ENCODE data around the gene SKI. TPM values are rescaled to one million over a fixed set of nuclear protein-coding genes. Genes with fewer than 3 reads are reported as not detected.

Gene SKI
- total and polyA plus RNA-seq, 9 of the 15 experiments (the other 6 are each of a cell fraction or from before 2014, with no cell fraction given) = 0.10 to 60.5 (median 4.6) TPM

DNA sequence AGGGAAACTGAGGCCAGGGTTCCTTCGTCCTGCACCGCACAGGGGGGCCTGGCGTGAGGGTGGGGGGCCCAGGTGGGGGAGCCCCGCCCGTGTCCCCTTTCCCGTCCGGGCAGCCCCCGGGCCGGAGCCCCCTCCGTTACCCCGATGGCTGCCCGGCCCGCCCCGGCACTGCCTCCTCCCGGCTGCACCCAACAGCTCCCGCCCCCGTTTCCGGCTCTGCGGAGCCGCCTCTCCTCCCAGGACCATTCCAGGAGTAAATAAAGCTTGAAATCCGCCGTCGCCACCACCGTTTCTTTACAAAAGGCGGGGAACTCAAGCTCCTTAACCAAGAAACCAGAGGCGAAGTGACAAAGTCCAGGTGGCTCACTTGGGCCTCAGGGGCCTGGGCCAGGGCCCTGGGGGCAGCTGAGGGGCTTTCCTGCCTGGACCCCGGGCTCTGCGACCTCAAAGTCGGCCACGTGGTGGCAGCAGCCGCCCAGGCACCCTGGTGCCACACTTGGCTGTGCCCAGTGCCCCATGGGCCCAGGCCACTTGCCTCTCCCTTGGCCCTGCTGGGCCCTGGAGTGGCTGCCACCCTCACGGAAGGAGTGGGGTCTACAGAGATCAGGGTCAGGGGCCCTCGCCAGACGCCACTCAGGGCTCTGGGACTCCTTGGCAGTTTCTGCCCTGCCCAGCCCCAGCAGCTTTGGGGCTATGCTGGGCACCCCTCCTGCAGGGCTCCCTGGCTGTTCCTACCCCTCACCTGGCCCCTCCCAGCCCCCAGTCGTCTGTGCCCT is 33.0 kb upstream of the SKI start (continued):
- TF ChIP-seq, protein P1, sequence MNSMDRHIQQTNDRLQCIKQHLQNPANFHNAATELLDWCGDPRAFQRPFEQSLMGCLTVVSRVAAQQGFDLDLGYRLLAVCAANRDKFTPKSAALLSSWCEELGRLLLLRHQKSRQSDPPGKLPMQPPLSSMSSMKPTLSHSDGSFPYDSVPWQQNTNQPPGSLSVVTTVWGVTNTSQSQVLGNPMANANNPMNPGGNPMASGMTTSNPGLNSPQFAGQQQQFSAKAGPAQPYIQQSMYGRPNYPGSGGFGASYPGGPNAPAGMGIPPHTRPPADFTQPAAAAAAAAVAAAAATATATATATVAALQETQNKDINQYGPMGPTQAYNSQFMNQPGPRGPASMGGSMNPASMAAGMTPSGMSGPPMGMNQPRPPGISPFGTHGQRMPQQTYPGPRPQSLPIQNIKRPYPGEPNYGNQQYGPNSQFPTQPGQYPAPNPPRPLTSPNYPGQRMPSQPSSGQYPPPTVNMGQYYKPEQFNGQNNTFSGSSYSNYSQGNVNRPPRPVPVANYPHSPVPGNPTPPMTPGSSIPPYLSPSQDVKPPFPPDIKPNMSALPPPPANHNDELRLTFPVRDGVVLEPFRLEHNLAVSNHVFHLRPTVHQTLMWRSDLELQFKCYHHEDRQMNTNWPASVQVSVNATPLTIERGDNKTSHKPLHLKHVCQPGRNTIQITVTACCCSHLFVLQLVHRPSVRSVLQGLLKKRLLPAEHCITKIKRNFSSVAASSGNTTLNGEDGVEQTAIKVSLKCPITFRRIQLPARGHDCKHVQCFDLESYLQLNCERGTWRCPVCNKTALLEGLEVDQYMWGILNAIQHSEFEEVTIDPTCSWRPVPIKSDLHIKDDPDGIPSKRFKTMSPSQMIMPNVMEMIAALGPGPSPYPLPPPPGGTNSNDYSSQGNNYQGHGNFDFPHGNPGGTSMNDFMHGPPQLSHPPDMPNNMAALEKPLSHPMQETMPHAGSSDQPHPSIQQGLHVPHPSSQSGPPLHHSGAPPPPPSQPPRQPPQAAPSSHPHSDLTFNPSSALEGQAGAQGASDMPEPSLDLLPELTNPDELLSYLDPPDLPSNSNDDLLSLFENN (IDR thresholded peaks at IDR 0.05; ENCODE audit: low read depth in 2 of 2, low read length in 2 of 2) = no peak
- TF ChIP-seq TBP (optimal IDR thresholded peaks at IDR 0.05; ENCODE audit: low read depth, low read length) = peak; percentile 30
- TF ChIP-seq, protein P2, sequence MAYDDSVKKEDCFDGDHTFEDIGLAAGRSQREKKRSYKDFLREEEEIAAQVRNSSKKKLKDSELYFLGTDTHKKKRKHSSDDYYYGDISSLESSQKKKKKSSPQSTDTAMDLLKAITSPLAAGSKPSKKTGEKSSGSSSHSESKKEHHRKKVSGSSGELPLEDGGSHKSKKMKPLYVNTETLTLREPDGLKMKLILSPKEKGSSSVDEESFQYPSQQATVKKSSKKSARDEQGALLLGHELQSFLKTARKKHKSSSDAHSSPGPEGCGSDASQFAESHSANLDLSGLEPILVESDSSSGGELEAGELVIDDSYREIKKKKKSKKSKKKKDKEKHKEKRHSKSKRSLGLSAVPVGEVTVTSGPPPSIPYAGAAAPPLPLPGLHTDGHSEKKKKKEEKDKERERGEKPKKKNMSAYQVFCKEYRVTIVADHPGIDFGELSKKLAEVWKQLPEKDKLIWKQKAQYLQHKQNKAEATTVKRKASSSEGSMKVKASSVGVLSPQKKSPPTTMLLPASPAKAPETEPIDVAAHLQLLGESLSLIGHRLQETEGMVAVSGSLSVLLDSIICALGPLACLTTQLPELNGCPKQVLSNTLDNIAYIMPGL (CRISPR knock-in tag; IDR thresholded peaks at IDR 0.05) = peak; percentile 49; the same call in 1 of the 2 replicates
- TF ChIP-seq, protein P3, sequence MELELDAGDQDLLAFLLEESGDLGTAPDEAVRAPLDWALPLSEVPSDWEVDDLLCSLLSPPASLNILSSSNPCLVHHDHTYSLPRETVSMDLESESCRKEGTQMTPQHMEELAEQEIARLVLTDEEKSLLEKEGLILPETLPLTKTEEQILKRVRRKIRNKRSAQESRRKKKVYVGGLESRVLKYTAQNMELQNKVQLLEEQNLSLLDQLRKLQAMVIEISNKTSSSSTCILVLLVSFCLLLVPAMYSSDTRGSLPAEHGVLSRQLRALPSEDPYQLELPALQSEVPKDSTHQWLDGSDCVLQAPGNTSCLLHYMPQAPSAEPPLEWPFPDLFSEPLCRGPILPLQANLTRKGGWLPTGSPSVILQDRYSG (tag; conservative IDR thresholded peaks at IDR 0.05; ENCODE audit: low read depth) = peak; percentile 51; the same call in 1 of the 2 replicates
- no peak for TF ChIP-seq ZNF699 (CRISPR knock-in tag; IDR thresholded peaks at IDR 0.05; ENCODE audit: insufficient replicate concordance)
- TF ChIP-seq, protein P4, sequence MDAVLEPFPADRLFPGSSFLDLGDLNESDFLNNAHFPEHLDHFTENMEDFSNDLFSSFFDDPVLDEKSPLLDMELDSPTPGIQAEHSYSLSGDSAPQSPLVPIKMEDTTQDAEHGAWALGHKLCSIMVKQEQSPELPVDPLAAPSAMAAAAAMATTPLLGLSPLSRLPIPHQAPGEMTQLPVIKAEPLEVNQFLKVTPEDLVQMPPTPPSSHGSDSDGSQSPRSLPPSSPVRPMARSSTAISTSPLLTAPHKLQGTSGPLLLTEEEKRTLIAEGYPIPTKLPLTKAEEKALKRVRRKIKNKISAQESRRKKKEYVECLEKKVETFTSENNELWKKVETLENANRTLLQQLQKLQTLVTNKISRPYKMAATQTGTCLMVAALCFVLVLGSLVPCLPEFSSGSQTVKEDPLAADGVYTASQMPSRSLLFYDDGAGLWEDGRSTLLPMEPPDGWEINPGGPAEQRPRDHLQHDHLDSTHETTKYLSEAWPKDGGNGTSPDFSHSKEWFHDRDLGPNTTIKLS (IDR thresholded peaks at IDR 0.05; ENCODE audit: borderline replicate concordance, low read depth) = peak; percentile 57; the same call in 1 of the 2 replicates
- TF ChIP-seq CEBPB (tag; IDR thresholded peaks at IDR 0.05) = no peak
- peak; percentile 72; the same call in 1 of the 2 replicates for TF ChIP-seq EP400 (IDR thresholded peaks at IDR 0.05)
- no peak for TF ChIP-seq ASH1L (IDR thresholded peaks at IDR 0.05; ENCODE audit: borderline replicate concordance, low read depth, partially characterized antibody)
- no peak for TF ChIP-seq STAT5A (IDR thresholded peaks at IDR 0.05; ENCODE audit: borderline replicate concordance, low read length)
- no peak for TF ChIP-seq WHSC1 (IDR thresholded peaks at IDR 0.05; ENCODE audit: low read length)
- TF ChIP-seq YY1 (IDR thresholded peaks at IDR 0.05; ENCODE audit: borderline replicate concordance in 1 of 3, control insufficient read depth in 1 of 3, extremely low read depth in 1 of 3, insufficient read depth in 3 of 3, insufficient read length in 1 of 3, insufficient replicate concordance in 2 of 3, low read depth in 1 of 3, low read length in 2 of 3) = peak in 1 of 3 experiments; percentile 68
- no peak for TF ChIP-seq RUNX1 (IDR thresholded peaks at IDR 0.05; ENCODE audit: low read depth)
- TF ChIP-seq STAG1 (CRISPR knock-in tag; IDR thresholded peaks at IDR 0.05; ENCODE audit: borderline replicate concordance) = peak; percentile 87
- TF ChIP-seq ELF1 (tag; IDR thresholded peaks at IDR 0.05) = peak; percentile 54; the same call in 1 of the 2 replicates

All from K562 (cell line).